Neutrophil (primary cell): ENCODE results near the gene MLLT6.

ENCODE experiments used
- H3K27ac ChIP-seq: fragments of 200-600 bp; sonication (generic); 2 replicates; pipeline ENCODE4 v1.5.1; 2016; ENCODE audit warnings: mild to moderate bottlenecking, moderate library complexity
- H3K27me3 ChIP-seq: fragments of 200-600 bp; sonication (generic); 2 replicates; pipeline ENCODE4 v1.6.0; 2016; ENCODE audit warnings: mild to moderate bottlenecking
- H3K36me3 ChIP-seq: fragments of 200-600 bp; sonication (generic); 2 replicates; pipeline ENCODE4 v1.5.1; 2017
- H3K4me1 ChIP-seq, 2 experiments: fragments of 200-600 bp in 1 of 2; sonication (generic) in 1 of 2; 1 replicate in 1 of 2; 2 replicates in 1 of 2; pipeline versions ENCODE4 v1.5.1 to v1.6.1; 2013 to 2016; ENCODE audit warnings: low read depth in 1 of 2, low read length in 1 of 2, mild to moderate bottlenecking in 1 of 2, moderate library complexity in 1 of 2; ENCODE audit not compliant: control insufficient read depth in 1 of 2, insufficient read depth in 1 of 2
- H3K4me3 ChIP-seq, 2 experiments: fragments of 200-600 bp in 1 of 2; sonication (generic) in 1 of 2; 1 replicate in 1 of 2; 2 replicates in 1 of 2; pipeline ENCODE4 v1.5.1; 2013 to 2016; ENCODE audit warnings: low read depth in 1 of 2, low read length in 1 of 2, mild to moderate bottlenecking in 1 of 2, moderate library complexity in 1 of 2
- H3K9me3 ChIP-seq: fragments of 200-600 bp; sonication (generic); 2 replicates; pipeline ENCODE4 v1.5.1; 2016
- TF ChIP-seq, protein P1 (sequence below): fragments of 200-600 bp; sonication (generic); IDR thresholded peaks from 2 replicates; pipeline ENCODE4 v1.5.1; 2016; ENCODE audit warnings: antibody characterized with exemption

MLLT6 gene

DNA sequence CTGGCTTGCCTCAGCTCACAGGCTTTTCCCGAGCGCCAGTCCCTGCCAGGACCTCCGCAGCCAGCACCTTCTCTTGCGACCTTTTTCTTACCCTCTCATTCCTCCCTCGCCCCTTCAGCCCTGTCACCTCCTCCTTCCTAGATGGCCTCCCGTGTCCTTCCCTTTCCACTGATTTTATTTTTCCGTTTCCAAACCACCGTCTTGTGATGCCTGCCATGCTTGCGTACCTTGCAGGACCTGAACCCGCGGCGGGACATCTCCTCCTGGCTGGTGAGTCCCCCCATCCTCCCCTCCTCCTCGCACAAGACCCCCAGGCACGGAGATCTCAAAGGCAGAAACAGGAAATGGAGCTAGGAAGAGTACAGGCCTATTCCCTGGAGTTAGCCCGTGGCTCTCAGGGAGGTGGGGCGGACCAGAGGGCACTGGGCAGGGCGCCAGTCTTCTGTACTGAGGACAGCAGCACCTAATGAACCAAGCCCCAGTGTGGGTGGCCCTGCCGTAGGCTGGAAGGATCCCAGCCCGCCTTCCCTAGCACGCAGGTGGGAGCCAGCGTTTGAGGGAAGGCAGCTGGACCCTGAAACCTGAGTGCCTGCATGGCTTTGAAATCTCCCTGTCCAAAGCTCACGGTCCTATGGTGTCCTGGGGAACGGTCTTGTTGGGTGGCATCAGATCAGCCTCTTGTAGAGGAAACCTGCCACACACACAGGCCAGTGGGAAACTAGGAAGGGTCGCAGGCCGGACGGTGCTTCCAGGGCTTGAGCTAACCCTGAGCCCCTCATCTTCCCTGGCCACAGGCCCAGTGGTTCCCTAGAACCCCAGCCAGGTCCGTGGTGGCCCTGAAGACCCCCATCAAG lies 25.7 kb downstream of the MLLT6 start:
- H3K9me3 ChIP-seq = no peaks in the 10 kb centered on the region
- peaks cover 5% of the 10 kb centered on the region for H3K27me3 ChIP-seq
- peak overlapping the region; percentile 55 for H3K4me3 ChIP-seq
- no peaks in the 10 kb centered on the region for H3K36me3 ChIP-seq
- TF ChIP-seq, protein P1, sequence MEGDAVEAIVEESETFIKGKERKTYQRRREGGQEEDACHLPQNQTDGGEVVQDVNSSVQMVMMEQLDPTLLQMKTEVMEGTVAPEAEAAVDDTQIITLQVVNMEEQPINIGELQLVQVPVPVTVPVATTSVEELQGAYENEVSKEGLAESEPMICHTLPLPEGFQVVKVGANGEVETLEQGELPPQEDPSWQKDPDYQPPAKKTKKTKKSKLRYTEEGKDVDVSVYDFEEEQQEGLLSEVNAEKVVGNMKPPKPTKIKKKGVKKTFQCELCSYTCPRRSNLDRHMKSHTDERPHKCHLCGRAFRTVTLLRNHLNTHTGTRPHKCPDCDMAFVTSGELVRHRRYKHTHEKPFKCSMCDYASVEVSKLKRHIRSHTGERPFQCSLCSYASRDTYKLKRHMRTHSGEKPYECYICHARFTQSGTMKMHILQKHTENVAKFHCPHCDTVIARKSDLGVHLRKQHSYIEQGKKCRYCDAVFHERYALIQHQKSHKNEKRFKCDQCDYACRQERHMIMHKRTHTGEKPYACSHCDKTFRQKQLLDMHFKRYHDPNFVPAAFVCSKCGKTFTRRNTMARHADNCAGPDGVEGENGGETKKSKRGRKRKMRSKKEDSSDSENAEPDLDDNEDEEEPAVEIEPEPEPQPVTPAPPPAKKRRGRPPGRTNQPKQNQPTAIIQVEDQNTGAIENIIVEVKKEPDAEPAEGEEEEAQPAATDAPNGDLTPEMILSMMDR = no peak
- peaks cover 36 to 39% of the 10 kb centered on the region in 2 experiments for H3K4me1 ChIP-seq
- peak overlapping the region; percentile 91 for H3K27ac ChIP-seq

DNA sequence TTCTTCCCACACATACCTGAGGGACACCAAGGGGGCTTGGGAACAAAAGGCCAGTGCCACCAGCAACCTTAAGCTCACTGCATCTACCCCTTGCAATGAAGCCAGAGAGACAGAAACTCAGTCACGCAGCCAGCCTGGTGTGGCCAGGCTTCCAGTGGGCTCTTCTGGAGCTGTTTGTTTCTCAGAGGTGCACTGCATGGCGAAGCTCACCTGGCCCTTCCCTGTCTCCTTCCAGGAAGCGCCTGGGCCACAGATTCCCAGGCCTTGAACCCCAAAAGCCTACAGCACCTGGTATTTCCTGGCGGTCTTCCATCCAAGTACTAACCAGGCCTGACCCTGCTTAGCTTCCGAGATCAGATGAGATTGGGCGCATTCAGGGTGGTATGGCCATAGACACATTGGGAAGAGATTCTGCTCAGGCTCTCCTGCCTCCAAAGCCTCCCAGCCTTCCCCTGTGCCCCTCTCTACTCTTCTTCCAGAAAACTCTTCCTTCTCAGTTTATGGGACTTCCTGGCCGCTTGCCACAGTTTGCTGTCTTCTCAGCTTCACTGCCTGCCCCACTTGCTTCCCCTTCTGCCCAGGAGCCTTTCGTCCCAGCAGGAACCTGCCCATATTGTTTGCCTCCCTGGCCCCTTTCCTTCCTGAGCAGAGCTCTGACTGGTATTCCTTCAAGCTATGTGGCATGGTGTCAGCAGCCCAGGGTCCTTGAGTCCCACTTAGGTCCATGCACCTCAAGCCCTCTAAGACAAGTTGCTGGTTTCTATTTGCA lies 26.6 kb downstream of the MLLT6 start:
- Histone ChIP-seq H3K27ac (peak overlapping the region; percentile 91), H3K4me1 (peaks cover 36 to 39% of the 10 kb centered on the region in 2 experiments)

DNA sequence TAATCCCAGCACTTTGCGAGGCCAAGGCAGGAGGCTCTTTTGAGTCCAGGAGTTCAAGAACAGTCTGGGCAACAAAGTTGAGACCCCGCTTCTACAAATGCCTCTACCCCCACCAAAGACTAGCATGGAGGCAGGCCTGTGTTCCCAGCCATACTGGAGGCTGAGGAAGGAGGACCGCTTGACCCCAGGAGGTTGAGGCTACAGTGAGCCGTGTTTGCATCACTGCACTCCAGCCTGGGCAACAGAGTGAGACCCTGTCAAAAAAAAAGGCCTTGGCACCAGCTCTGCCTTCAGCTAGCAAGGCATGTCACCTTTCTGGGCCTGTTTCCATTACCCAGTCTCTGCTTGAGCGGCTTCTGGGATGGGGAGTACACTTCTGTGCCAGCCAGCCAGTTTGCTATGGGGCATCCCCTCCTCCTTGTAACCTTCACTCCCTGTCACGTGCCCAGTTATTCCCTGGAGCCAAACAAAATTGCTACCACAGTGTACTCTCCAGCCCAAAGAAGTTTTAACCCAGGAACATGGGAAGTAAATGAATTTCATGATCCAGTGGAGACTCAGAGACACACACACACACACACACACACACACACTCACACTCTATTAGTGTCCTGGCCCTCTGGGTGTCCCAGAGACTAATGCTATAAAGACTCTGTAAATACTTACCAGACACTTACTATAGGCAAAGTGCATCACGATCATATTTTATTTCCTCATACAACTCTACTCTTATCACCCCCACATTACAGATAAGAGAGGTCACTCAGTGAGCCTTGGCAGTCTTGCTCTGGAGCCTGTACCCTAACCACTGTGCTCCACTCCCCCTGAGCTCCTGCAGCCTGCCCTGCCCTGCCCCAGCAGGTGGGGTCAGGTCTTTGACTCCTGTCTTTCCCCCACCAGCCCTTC lies 27.6 kb downstream of the MLLT6 start:
- Histone ChIP-seq H3K4me1 (peaks cover 30 to 32% of the 10 kb centered on the region in 2 experiments), H3K27ac (no peak overlapping the region)
- TF ChIP-seq, protein P1 = no peak

More for the DNA sequence above, 26.6 kb downstream of the MLLT6 start:
- no peak overlapping the region for H3K4me3 ChIP-seq
- H3K27me3 ChIP-seq = peaks cover 15% of the 10 kb centered on the region
- no peaks in the 10 kb centered on the region for H3K36me3 ChIP-seq
- TF ChIP-seq, protein P1 = no peak
- no peaks in the 10 kb centered on the region for H3K9me3 ChIP-seq

DNA sequence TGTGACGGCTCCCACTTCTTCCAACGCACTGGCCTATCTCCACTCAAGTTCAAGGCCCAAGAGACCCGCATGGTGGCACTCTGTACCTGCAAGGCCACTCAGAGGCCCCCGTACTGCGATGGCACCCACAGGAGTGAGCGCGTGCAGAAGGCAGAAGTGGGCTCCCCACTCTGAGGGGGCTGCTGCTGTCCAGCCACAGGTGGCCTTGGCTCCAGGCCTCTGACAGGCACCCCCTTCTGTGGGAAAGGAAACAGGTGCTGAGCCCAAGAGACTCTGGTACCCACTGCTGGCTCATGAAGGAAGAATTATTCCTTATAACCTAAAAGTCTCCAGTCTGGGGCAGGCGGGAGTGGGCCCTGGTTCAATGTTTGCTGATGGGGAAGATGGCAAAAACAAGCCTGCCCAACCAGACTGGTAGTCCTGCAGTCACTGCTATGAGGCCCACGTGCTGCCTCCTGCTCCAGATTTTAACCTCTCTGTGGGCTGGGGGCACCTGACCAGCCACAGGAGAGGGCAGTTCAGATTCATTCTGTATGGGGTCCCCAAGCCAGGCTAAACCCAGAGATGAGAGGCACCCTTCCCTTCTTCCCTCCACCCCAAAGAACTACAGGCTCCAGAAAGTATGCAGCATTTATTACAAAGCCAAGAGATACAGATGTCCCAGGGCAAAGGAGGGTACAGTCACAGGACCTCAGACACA lies 28.4 kb downstream of the MLLT6 start:
- Histone ChIP-seq H3K9me3 (no peaks in the 10 kb centered on the region), H3K27ac (no peak overlapping the region), H3K4me1 (peaks cover 22 to 24% of the 10 kb centered on the region in 2 experiments), H3K27me3 (peaks cover 32% of the 10 kb centered on the region), H3K36me3 (no peaks in the 10 kb centered on the region), H3K4me3 (no peak overlapping the region)
- TF ChIP-seq, protein P1 = no peak

More for the DNA sequence above, 27.6 kb downstream of the MLLT6 start:
- Histone ChIP-seq H3K9me3 (no peaks in the 10 kb centered on the region), H3K36me3 (no peaks in the 10 kb centered on the region), H3K27me3 (peaks cover 24% of the 10 kb centered on the region), H3K4me3 (no peak overlapping the region)
